Suprapubic skin (tissue), 4 donors: Measurements from ENCODE around the gene LEO1. TPM values are rescaled to one million over a fixed set of nuclear protein-coding genes. Genes with fewer than 3 reads are reported as not detected.

Experiments used
- DNase-seq, 2 donors: peaks; one replicate each; pipeline ENCODE4 v3.0.0-alpha.2; 2019; ENCODE audit warnings: low spot score in 2 of 2
- H3K27ac ChIP-seq: fragments of 200-600 bp; sonication (generic); one replicate; pipeline ENCODE4 v1.5.1; 2019
- H3K27me3 ChIP-seq: fragments of 200-600 bp; sonication (generic); one replicate; pipeline ENCODE4 v1.5.1; 2019
- H3K36me3 ChIP-seq: fragments of 200-600 bp; sonication (generic); one replicate; pipeline ENCODE4 v1.5.1; 2019
- H3K4me1 ChIP-seq: fragments of 200-600 bp; sonication (generic); one replicate; pipeline ENCODE4 v1.5.1; 2019
- H3K4me3 ChIP-seq: fragments of 200-600 bp; sonication (generic); one replicate; pipeline ENCODE4 v1.5.1; 2019; ENCODE audit warnings: mild to moderate bottlenecking
- H3K9me3 ChIP-seq: fragments of 200-600 bp; sonication (generic); one replicate; pipeline ENCODE4 v1.5.1; 2019
- EP300 ChIP-seq: sonication (generic); formaldehyde crosslinking; IDR thresholded peaks from one replicate; pipeline ENCODE4 v1.6.1; 2017; ENCODE audit warnings: antibody characterized with exemption
- POLR2A ChIP-seq, 2 donors: fragments of 450-650 bp; IDR thresholded peaks; one replicate each; pipeline ENCODE4 v1.6.1; 2017; ENCODE audit warnings: antibody characterized with exemption in 2 of 2, mild to moderate bottlenecking in 2 of 2, moderate library complexity in 2 of 2
- POLR2AphosphoS5 ChIP-seq, 3 donors: sonication (generic); formaldehyde crosslinking; IDR thresholded peaks; one replicate each; pipeline ENCODE4 v1.6.1; 2017; ENCODE audit warnings: antibody characterized with exemption in 3 of 3
- WGBS: methylation state at CpG from one replicate; pipeline ENCODE4 v1.1.5; 2018; 5-methylcytosine and 5-hydroxymethylcytosine counted together
- total RNA-seq, 4 donors: library from RNA; depleted of rRNA; stranded (reverse); fragments of >200 nt; gene quantifications; one replicate each; pipeline ENCODE4 v1.1.0, GENCODE V29; 2016
- TF ChIP-seq, protein P1 (sequence below), 2 donors: fragments of 200-600 bp in 1 of 2; fragments of 450-650 bp in 1 of 2; sonication (generic) in 1 of 2; IDR thresholded peaks; one replicate each; pipeline ENCODE4 v1.5.1; 2016 to 2019; ENCODE audit warnings: antibody characterized with exemption in 2 of 2, mild to moderate bottlenecking in 1 of 2, moderate library complexity in 1 of 2

Gene LEO1
- total RNA-seq, 4 donors from 2014 or later, result 26.2 to 30.2 (median 28.4) TPM

DNA sequence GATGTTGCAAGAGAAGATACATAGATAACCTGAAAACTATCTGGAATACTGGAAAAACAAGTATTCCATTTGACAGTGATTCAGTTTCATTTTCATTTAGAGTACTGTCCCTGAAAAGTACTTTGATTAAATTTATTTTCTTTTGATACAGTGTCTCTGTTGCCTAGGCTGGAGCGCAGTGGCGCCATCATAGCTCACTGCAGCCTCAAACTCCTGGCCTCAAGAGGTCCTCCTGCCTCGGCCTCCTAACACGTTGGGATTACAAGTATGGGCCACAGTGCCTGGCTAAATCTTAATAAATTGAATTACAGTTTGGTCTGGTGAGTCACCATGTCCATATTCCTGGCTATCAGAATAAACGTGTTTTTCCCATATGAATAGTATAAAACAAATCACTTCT lies 1.6 kb upstream of the LEO1 start:
- Histone ChIP-seq H3K27ac (no peak overlapping the region), H3K4me3 (no peak overlapping the region), H3K27me3 (no peaks in the 10 kb centered on the region), H3K4me1 (peaks cover 21% of the 10 kb centered on the region), H3K9me3 (peaks cover 3% of the 10 kb centered on the region), H3K36me3 (no peaks in the 10 kb centered on the region)
- no peak for DNase-seq
- 80% methylated on average over 5 of the region's 5 CpGs for WGBS
- no peak for TF ChIP-seq POLR2AphosphoS5 (IDR thresholded peaks at IDR 0.05)
- TF ChIP-seq POLR2A (IDR thresholded peaks at IDR 0.05), result no peak
- TF ChIP-seq, protein P1, sequence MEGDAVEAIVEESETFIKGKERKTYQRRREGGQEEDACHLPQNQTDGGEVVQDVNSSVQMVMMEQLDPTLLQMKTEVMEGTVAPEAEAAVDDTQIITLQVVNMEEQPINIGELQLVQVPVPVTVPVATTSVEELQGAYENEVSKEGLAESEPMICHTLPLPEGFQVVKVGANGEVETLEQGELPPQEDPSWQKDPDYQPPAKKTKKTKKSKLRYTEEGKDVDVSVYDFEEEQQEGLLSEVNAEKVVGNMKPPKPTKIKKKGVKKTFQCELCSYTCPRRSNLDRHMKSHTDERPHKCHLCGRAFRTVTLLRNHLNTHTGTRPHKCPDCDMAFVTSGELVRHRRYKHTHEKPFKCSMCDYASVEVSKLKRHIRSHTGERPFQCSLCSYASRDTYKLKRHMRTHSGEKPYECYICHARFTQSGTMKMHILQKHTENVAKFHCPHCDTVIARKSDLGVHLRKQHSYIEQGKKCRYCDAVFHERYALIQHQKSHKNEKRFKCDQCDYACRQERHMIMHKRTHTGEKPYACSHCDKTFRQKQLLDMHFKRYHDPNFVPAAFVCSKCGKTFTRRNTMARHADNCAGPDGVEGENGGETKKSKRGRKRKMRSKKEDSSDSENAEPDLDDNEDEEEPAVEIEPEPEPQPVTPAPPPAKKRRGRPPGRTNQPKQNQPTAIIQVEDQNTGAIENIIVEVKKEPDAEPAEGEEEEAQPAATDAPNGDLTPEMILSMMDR (IDR thresholded peaks at IDR 0.05), result no peak
- no peak for TF ChIP-seq EP300

DNA sequence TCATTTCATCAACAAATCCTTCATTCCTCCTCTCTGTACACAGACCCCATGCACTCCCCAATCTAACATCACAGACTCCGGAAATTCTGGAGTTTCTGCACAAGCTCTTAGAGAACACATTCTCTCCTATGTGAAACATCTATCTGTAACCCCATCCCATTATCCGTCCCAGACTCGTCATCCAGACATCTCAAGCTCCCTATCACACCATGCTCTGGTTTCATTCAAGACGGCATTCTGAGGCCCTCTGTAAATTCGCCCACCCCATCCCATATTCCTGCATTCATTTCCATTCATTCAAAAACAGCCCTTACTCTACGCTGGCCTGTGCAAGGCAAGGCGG lies 575 bp downstream of the LEO1 start:
- H3K4me3 ChIP-seq, result peak overlapping the region; percentile 82
- no peak for DNase-seq
- TF ChIP-seq POLR2A (IDR thresholded peaks at IDR 0.05), result no peak
- TF ChIP-seq EP300, result no peak
- no peak for TF ChIP-seq POLR2AphosphoS5 (IDR thresholded peaks at IDR 0.05)
- TF ChIP-seq, protein P1 (IDR thresholded peaks at IDR 0.05), result no peak
- WGBS, result 0% methylated on average over 7 of the region's 7 CpGs
- peaks cover 3% of the 10 kb centered on the region for H3K9me3 ChIP-seq
- peaks cover 21% of the 10 kb centered on the region for H3K4me1 ChIP-seq
- peak overlapping the region; percentile 92 for H3K27ac ChIP-seq
- no peaks in the 10 kb centered on the region for H3K36me3 ChIP-seq
- H3K27me3 ChIP-seq, result no peaks in the 10 kb centered on the region

DNA sequence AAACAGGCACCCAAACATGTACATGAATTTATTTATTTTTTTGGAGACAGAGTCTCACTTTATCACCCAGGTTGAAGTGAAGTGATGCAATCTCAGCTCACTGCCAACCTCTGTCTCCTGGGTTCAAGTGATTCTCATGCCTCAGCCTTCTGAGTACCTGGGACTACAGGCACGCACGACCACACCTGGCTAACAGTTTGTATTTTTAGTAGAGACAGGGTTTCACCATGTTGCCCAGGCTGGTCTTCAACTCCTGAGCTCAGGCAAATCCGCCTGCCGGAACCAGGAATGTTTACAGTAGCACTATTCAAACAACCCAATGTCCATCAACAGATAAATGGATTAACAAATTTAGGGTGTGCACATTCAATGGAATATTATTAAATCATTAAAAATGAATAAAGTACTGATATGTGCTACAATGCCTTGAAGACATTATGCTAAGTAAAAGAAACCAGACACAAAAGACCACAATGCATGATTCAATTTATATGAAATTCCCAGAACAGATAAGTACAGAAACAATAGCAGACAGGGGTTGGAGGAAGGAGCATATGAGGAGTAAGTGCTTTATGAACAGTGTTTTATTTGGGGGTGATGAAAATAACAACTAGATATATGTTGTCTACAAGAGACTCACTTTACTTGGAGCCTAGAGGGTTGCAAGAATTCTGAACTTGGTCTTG lies 1.3 kb downstream of the LEO1 start:
- Histone ChIP-seq H3K27ac (no peak overlapping the region), H3K4me3 (peak overlapping the region; percentile 82), H3K4me1 (peaks cover 21% of the 10 kb centered on the region), H3K27me3 (no peaks in the 10 kb centered on the region), H3K36me3 (peaks cover under 1% of the 10 kb centered on the region), H3K9me3 (peaks cover 3% of the 10 kb centered on the region)
- DNase-seq, result no peak
- TF ChIP-seq POLR2AphosphoS5 (IDR thresholded peaks at IDR 0.05) (no peak), POLR2A (IDR thresholded peaks at IDR 0.05) (no peak), EP300 (no peak)
- TF ChIP-seq, protein P1 (IDR thresholded peaks at IDR 0.05), result no peak
- WGBS, result 57% methylated on average over 4 of the region's 4 CpGs

DNA sequence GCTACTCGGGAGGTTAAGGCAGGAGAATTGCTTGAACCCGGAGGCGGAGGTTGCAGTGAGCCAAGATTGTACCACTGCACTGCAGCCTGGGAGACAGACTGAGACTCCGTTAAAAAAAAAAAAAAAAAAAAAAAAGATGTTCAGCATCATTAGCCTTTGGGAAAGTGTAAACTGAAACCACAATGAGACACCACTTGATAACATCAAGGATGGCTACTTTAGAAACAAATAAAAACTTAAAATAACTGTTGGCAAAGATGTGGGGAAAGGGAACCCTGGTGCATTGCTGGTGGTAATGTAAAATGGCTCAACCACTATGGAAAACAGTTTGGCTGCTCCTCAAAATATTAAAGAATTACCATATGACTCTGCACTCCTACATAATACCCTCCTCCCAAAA lies 1.9 kb downstream of the LEO1 start:
- Histone ChIP-seq H3K27me3 (no peaks in the 10 kb centered on the region), H3K9me3 (peaks cover 3% of the 10 kb centered on the region), H3K4me1 (peaks cover 21% of the 10 kb centered on the region), H3K4me3 (no peak overlapping the region), H3K27ac (no peak overlapping the region), H3K36me3 (peaks cover 3% of the 10 kb centered on the region)
- 54% methylated on average over 4 of the region's 4 CpGs for WGBS
- no peak for DNase-seq
- TF ChIP-seq EP300, result no peak
- no peak for TF ChIP-seq POLR2A (IDR thresholded peaks at IDR 0.05)
- TF ChIP-seq, protein P1 (IDR thresholded peaks at IDR 0.05), result no peak
- TF ChIP-seq POLR2AphosphoS5 (IDR thresholded peaks at IDR 0.05), result no peak

DNA sequence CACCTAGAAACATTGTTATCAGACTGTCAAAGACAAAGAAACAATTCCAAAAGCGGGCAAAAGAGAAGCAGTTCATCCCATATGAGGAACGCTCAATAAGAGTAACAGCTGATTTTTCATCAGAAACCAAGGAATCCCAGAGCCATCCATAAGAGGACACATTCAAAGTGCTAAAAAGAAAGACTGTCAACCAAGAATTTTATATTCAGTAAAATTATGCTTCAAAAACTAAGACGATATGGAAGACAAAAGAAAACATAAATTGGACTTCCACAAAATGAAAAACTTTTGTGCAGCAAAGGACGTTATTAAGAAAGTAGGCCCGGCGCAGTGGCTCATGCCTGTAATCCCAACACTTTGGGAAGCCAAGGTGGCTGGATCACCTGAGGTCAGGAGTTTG lies 4.0 kb downstream of the LEO1 start:
- DNase-seq, result no peak
- H3K27ac ChIP-seq, result no peak overlapping the region
- H3K4me1 ChIP-seq, result peaks cover 21% of the 10 kb centered on the region
- TF ChIP-seq, protein P1 (IDR thresholded peaks at IDR 0.05), result no peak
- no peak for TF ChIP-seq POLR2A (IDR thresholded peaks at IDR 0.05)
- TF ChIP-seq EP300, result no peak
- TF ChIP-seq POLR2AphosphoS5 (IDR thresholded peaks at IDR 0.05), result no peak
- H3K36me3 ChIP-seq, result peaks cover 5% of the 10 kb centered on the region
- H3K9me3 ChIP-seq, result peaks cover 3% of the 10 kb centered on the region
- no peaks in the 10 kb centered on the region for H3K27me3 ChIP-seq
- WGBS, result 66% methylated on average over 6 of the region's 6 CpGs
- no peak overlapping the region for H3K4me3 ChIP-seq
